ENCODE data around the gene WDR93.
A peak's percentile ranks its signal among the peaks of the same experiment; 100 is the strongest.

The WDR93 gene

GRCh38 chr15:89690276-89691218, at the start of gene WDR93, which contains the start of gene PEX11A:
TSS of gene WDR93 (plus strand) at chr15:89690811. CDS start at chr15:89701747, 10,936 bp downstream.
TSS of gene PEX11A (minus strand) at chr15:89690754. CDS start at chr15:89690632, 122 bp downstream.
- no peaks in the 10 kb centered on the region for H3K36me3 ChIP-seq (ENCODE audit: insufficient read depth)
- H3K9ac ChIP-seq = peak within 1 kb of the TSS; percentile 15; the same call in 1 of the 2 replicates
- TF ChIP-seq CTCF (conservative IDR thresholded peaks at IDR 0.05; ENCODE audit: low read depth, low read length) = no peak
- H3K4me2 ChIP-seq = peak within 1 kb of the TSS; percentile 97
- H3K27me3 ChIP-seq (ENCODE audit: insufficient read depth, low read depth) = no peaks in the 10 kb centered on the region
- peaks cover 5% of the 10 kb centered on the region for H3K4me1 ChIP-seq (ENCODE audit: low read depth, poor library complexity, severe bottlenecking)
- H2AFZ ChIP-seq (ENCODE audit: low read depth) = peak within 1 kb of the TSS; percentile 100
- no peak within 1 kb of the TSS for H3K27ac ChIP-seq
- H3K79me2 ChIP-seq (ENCODE audit: insufficient read depth, low read depth) = no peaks in the 10 kb centered on the region
- H3K4me3 ChIP-seq (IDR thresholded peaks at IDR 0.05; ENCODE audit: insufficient read depth, low read depth, low read length) = no peak within 1 kb of the TSS
- H4K20me1 ChIP-seq (ENCODE audit: insufficient read depth) = no peaks in the 10 kb centered on the region

GRCh38 chr15:89641053-89641452, 49.6 kb upstream of the WDR93 start:
- no peaks in the 10 kb centered on the region for H4K20me1 ChIP-seq (ENCODE audit: insufficient read depth)
- no peak overlapping the region for H3K27ac ChIP-seq
- no peak overlapping the region for H3K4me3 ChIP-seq (IDR thresholded peaks at IDR 0.05; ENCODE audit: insufficient read depth, low read depth, low read length)
- H2AFZ ChIP-seq (ENCODE audit: low read depth) = no peak overlapping the region
- H3K4me2 ChIP-seq = no peak overlapping the region
- H3K4me1 ChIP-seq (ENCODE audit: low read depth, poor library complexity, severe bottlenecking) = no peaks in the 10 kb centered on the region
- no peaks in the 10 kb centered on the region for H3K79me2 ChIP-seq (ENCODE audit: insufficient read depth, low read depth)
- no peak overlapping the region for H3K9ac ChIP-seq
- no peaks in the 10 kb centered on the region for H3K27me3 ChIP-seq (ENCODE audit: insufficient read depth, low read depth)
- no peaks in the 10 kb centered on the region for H3K36me3 ChIP-seq (ENCODE audit: insufficient read depth)
- TF ChIP-seq CTCF (conservative IDR thresholded peaks at IDR 0.05; ENCODE audit: low read depth, low read length) = no peak

- Histone ChIP-seq H3K4me2 (no peak overlapping the region), H3K27me3 (ENCODE audit: insufficient read depth, low read depth) (no peaks in the 10 kb centered on the region), H4K20me1 (ENCODE audit: insufficient read depth) (no peaks in the 10 kb centered on the region), H3K9ac (no peak overlapping the region), H3K27ac (no peak overlapping the region), H2AFZ (ENCODE audit: low read depth) (no peak overlapping the region), H3K4me1 (ENCODE audit: low read depth, poor library complexity, severe bottlenecking) (peaks cover 3% of the 10 kb centered on the region), H3K4me3 (IDR thresholded peaks at IDR 0.05; ENCODE audit: insufficient read depth, low read depth, low read length) (no peak overlapping the region), H3K79me2 (ENCODE audit: insufficient read depth, low read depth) (no peaks in the 10 kb centered on the region), H3K36me3 (ENCODE audit: insufficient read depth) (no peaks in the 10 kb centered on the region)
- no peak for TF ChIP-seq CTCF (conservative IDR thresholded peaks at IDR 0.05; ENCODE audit: low read depth, low read length)
Observed at GRCh38 chr15:89642106-89642505, 48.5 kb upstream of the WDR93 start.

GRCh38 chr15:89645680-89646079, 44.9 kb upstream of the WDR93 start:
- H3K9ac ChIP-seq = no peak overlapping the region
- no peak overlapping the region for H3K27ac ChIP-seq
- peaks cover 3% of the 10 kb centered on the region for H3K4me1 ChIP-seq (ENCODE audit: low read depth, poor library complexity, severe bottlenecking)
- H3K27me3 ChIP-seq (ENCODE audit: insufficient read depth, low read depth) = no peaks in the 10 kb centered on the region
- no peaks in the 10 kb centered on the region for H3K79me2 ChIP-seq (ENCODE audit: insufficient read depth, low read depth)
- no peaks in the 10 kb centered on the region for H4K20me1 ChIP-seq (ENCODE audit: insufficient read depth)
- no peak overlapping the region for H2AFZ ChIP-seq (ENCODE audit: low read depth)
- H3K36me3 ChIP-seq (ENCODE audit: insufficient read depth) = no peaks in the 10 kb centered on the region
- TF ChIP-seq CTCF (conservative IDR thresholded peaks at IDR 0.05; ENCODE audit: low read depth, low read length) = no peak
- no peak overlapping the region for H3K4me2 ChIP-seq
- H3K4me3 ChIP-seq (IDR thresholded peaks at IDR 0.05; ENCODE audit: insufficient read depth, low read depth, low read length) = no peak overlapping the region

Data from KMS-11 (cell line).